T1000 (cell line): ENCODE measurements around the gene ZNF219.
A peak's percentile ranks its signal among the peaks of the same experiment; 100 is the strongest.

Experiments
- DNase-seq: peaks from one replicate; lab custom pipeline; 2025; ENCODE audit warnings: mixed read lengths; lab: John Stamatoyannopoulos, UW

Gene ZNF219

GRCh38 chr14:21087294-21088091 lies 11.0 kb downstream of the ZNF219 start:
- DNase-seq = peak; percentile 67

GRCh38 chr14:21086908-21087293 lies 11.6 kb downstream of the ZNF219 start:
- DNase-seq = no peak

- no peak for DNase-seq
Measured at GRCh38 chr14:21084998-21085853, 13.2 kb downstream of the ZNF219 start.

GRCh38 chr14:21084396-21084795 lies 14.1 kb downstream of the ZNF219 start:
- DNase-seq = no peak

GRCh38 chr14:21083565-21084325 lies 14.7 kb downstream of the ZNF219 start:
- DNase-seq = no peak

GRCh38 chr14:21081521-21082142 lies 16.8 kb downstream of the ZNF219 start:
- DNase-seq = no peak

- DNase-seq = no peak
Measured at GRCh38 chr14:21078726-21079125, 19.7 kb downstream of the ZNF219 start.

GRCh38 chr14:21078287-21078686 lies 20.2 kb downstream of the ZNF219 start:
- no peak for DNase-seq

GRCh38 chr14:21077672-21078071 lies 20.8 kb downstream of the ZNF219 start:
- no peak for DNase-seq

- no peak for DNase-seq
Measured at GRCh38 chr14:21075719-21076437, 22.6 kb downstream of the ZNF219 start.

GRCh38 chr14:21074398-21075272 lies 23.8 kb downstream of the ZNF219 start:
- DNase-seq = no peak

- no peak for DNase-seq
Measured at GRCh38 chr14:21073921-21074320, 24.5 kb downstream of the ZNF219 start.

GRCh38 chr14:21072781-21073339 lies 25.6 kb downstream of the ZNF219 start:
- no peak for DNase-seq

GRCh38 chr14:21072031-21072473 lies 26.4 kb downstream of the ZNF219 start:
- DNase-seq = no peak

- peak; percentile 56 for DNase-seq
Measured at GRCh38 chr14:21071225-21072030, 27.0 kb downstream of the ZNF219 start.

- DNase-seq = peak; percentile 24
Measured at GRCh38 chr14:21070610-21071224, 27.7 kb downstream of the ZNF219 start.

GRCh38 chr14:21070083-21070609 lies 28.3 kb downstream of the ZNF219 start, which contains the start of gene ARHGEF40:
ARHGEF40 (plus strand) TSS chr14:21070304; CDS start chr14:21070397, 93 bp downstream.
- no peak for DNase-seq
